Cortex of kidney (tissue), 1 donor: Measurements from ENCODE around the gene PRSS57.
"Not testable (repeated sequence)": the region's sequence is repeated elsewhere in the genome, so short reads cannot be mapped to it uniquely, and the experiment has no call there.

Source experiments
- DNase-seq: peaks from one replicate; lab custom pipeline; 2025; lab: John Stamatoyannopoulos, UW

Gene PRSS57

DNA sequence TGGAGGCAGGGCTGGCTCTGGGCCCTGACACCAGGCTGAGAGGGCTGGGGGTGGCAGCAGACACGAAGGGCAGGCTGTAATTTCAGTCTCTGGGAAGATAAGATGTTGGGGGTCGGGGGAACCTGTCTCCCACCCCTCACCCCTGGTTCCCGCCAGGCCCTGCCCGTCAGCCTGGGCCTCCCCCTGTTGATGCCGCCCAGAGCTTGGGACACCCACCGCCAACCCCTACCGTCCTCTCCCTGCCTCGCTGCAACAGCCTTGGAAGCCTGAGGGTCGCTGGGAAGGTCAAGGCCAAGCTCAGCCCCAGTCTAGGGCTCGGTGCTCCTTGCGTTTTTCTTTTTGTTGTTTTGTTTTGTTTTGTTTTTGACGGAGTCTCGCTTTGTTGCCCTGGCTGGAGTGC lies 28.0 kb upstream of the PRSS57 start:
- no peak for DNase-seq

DNA sequence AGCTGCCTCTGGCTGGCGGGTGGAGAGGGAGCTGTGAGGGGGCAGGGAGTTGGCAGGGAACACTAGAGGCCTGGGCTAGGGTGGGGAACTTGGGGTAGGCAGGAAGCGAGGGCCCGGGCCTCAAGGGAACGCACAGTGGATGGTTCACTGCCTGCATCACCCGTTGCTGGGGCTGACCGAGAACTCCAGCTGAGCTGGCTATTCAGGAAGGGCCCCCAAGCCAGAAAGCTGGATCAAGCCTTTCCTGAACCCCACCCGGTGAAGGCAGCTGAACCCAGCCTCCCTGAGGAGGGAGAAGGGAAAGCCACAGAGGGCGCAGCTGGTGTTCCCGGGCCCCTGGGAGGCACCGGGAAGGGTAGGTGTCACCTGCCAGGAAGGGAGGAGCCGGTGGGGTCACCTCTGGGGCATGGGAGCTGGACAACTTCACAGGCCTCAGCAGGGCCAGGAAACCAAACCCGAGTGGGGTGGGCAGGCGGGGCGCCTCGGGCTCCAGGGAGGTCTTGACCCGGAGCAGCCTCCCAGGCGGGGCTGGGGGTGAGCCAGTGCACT lies 27.4 kb upstream of the PRSS57 start:
- DNase-seq, result no peak

DNA sequence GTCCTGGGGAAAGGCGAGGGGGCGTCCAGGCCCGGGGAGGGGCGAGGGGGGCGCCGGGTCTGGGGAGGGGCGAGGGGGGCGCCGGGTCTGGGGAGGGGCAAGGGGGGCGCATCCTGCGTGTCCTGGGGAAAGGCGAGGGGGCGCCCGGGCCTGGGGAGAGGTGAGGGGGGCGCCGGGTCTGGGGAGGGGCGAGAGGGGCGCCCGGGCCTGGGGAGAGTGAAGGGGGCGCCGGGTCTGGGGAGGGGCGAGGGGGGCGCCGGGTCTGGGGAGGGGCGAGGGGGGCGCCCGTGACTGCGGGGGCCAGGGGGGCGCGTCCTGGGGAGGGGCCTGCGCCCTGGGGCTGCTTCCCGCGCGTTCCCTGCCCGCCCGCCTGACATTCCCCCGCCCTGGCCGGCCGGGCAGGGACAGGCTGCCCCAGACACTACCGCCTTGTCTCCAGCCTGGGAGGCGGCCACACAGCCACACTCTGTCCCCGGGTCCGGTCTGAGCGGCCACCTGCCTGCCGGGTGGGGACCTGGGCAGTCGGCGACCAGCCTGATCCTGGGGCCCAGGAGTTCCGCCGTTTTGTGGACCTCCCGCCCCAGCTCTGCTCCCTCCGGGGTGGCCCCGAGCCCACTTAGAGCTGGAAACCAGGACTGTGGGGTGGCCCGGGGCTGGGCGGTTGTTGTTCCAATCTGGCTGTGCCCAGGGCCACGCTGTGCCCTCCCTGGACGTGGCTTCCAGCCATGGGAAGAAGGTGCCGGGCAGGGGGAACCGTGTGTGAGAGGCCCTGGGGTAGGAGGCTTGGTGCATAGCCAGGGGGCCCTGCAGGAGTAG lies 25.3 kb upstream of the PRSS57 start:
- no peak for DNase-seq

DNA sequence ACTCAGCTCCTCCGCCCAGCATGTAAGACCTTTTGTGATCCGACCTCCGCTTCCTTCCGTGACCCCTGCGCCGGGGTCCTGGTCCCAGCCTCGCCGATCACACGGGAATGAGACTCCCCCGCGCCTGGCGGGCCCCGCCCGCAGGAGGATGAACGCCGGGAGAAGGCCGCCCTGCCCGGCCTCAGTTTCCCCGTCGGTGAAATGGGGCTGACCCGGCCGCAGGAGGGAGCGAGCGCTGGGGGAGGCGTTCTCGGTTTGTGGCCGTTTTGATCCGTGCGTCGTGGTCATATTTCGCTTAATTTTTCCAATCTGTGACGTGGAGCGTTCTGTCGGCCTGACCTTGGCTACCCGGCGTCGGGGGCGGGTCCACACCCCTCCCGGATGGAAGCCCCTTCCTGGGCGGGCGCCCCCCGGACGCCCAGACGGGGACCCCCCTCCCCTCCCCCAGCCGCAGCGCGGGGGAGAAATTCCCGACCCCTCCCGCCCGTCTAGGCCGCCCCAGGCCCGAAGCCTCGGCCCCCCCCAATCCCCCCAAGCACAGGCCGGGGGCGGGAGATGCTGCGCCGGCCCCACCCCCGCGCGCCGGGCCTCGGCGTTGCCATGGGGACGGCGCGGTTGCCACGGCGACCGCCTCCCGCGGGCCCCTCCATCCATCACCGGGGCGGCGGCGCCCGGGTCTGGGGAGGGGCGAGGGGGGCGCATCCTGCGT lies 24.5 kb upstream of the PRSS57 start:
- no peak for DNase-seq

DNA sequence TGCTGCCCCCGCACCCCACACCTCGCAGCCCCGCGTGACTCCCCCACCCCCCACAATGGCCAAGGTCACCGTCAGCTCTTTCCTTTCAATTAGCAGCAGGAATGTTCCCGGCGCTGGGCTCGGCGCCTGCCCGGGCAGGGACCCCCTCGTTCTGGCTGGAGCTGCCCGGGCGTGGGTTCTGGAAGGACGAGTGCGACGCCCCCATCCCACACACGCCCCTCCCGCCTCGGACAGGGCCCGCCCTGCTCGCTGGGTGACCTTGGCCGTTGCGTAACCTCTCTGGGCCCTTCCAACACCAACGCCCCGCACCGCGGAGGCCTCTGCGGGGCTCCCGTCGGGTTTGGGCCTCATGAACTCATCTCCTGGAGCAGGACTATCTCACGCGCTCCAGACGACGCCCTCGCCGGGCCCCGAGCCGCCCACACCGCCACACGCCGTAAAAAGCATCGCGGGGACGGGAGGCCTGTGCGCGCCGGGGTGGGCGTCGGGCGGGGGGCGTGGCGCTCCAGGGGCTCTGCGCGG lies 23.8 kb upstream of the PRSS57 start:
- no peak for DNase-seq

DNA sequence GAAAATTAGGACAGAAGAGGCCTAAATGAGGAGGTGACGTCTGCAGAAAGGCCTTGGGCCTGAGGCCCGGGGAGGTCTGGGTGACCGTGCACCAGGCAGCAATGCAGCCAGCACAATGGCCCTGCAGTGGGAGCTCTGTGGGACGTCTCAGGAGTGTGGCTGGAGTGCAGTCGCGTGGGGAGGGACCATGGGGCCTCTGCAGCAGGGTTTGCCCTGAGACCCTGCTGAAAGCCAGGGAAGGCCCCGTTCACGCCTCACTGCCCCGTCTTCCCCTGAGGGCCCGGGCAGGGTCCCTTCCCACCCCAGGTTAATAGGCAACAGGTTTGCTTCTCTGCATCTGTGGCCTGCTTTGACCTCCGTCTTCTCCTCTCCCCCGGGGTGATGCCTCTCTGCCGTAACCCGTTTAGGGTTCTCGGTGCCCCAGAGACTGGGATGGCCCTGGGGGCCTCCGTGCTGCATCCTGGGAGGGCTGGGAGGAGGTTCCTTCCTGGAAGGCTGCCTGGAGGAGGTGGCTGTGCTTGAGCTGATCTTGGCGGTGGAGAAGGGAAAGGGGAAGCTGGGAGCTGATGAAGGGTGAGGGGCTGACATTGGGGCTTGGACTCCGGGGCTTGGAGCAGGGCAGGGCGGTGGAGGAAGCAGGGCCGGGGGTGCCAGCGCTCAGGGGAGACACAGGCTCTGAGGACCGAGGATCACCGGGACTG lies 23.1 kb upstream of the PRSS57 start:
- no peak for DNase-seq

DNA sequence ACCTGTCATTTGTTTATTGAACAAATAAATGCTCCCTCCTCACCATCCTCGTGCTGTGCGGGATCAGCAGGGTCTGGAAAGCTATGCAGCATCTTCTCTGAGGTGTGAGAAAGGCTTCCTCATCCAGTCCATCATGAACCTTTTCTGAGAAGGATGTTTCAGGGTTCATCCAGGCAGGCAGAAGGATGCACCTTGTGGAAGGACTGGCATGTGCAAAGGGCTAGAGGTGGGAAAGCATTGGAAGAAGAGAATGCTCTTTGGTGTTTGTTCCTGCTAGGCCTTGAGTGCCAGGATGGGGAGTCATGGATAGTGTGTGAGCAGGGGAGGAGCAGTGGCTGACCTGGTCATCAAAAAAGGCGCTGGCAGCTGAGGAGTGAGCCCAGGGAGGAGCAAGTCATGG lies 20.1 kb upstream of the PRSS57 start:
- DNase-seq, result no peak

DNA sequence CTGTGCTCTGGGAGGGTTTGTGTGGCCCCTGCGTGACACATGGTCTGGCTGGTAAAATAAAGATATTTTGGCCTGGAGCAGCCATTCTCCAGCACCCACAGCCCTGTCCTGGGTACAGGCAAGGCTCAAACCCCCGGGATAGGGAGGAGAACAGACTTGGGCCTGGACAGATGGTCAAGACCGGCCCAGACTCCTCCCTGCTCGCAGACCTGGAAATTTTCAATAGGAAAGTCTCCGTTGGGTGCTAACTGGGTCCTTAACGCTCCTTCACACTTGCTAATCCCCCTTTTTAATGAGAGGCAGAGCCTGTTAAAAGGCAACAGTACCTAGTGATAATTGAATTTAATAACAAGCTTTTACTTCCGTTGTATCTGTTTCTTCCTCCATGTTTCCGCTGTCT lies 16.0 kb upstream of the PRSS57 start:
- DNase-seq, result no peak

DNA sequence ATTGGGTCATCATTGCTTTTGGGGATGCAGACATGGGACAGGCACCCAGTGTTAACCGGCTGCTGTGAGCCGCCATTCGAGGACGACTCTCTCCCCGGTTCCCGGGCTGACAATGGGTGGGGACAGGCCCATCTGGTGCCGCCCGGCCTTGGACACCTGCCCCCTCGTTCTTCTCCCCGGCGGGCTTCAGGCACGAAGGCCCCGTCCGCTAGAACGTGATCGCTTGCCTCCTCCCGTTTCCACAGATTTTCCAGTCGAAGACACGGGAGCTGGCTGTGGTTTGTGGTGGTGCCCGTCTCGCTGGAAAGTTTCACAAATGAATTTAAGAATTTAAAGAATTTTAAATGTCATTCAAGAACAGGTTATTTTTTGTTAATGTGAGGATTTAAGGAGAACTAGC lies 15.5 kb upstream of the PRSS57 start:
- DNase-seq, result no peak

DNA sequence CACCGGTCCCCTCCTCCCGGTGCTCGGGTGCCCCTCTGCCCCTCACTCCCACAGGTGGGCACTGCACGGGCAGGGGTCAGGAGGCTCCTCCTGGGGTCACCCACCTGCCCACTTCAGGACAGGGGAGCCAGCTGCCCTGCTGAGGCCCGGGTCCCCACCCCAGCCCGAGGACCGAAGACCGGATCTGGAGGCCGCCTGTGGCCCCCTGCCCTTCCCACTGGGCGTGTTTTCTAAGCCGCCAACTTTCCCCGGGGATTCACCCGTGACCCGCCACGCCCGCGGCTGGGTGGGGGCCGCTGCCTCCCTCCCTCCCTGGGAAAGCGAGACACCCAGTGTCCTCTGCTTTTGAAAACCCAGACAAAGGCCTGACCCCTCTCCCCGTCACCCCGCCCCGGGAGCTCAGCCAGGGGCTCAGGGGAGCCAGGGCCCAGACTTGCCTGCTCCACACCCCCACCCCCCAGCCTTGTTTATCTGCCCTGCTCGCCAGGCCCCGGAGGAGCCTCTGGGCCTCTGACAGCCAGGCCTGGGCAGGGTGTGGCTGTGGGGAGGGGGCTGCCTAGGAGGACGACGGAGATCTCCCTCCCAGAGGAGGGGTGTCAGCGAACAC lies 14.8 kb upstream of the PRSS57 start:
- no peak for DNase-seq

DNA sequence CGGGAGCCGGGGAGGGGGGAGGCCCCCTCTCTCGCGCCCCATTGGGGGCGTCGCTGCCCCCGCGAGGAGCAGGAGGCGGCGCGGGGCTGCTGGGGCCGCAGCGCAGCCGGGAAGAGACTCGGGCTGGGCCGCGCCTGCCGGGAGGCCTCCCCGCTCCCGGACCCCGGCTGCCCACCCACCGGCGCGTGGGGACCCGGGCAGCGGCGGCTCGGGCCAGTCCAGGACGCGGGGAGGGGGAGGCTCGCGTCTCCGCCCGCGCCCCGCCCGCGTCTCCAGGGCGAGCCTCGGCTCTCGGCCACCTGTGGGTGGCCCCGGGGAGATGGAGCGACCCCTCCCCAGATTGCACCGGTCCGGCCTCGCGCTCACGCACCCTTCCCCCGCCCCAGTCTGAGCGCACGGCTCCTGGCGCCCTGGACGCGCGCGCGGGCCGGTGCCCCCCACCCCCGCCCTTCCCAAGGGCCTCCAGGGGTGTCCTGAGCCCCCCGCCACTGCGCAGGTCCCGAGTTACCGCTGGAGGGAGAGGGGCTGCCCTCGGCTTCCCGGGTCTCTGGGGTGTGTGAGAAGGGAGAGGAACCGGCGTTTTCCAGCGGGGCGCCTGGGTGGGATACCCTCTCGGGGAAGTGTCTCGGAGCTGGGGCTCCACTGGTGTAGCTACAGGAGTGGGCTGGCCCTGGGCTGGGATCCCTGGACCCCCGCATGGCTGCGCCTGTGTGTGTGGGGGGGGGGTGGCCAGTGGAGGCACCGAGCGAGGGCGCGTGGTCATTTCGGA lies 14.1 kb upstream of the PRSS57 start:
- no peak for DNase-seq

DNA sequence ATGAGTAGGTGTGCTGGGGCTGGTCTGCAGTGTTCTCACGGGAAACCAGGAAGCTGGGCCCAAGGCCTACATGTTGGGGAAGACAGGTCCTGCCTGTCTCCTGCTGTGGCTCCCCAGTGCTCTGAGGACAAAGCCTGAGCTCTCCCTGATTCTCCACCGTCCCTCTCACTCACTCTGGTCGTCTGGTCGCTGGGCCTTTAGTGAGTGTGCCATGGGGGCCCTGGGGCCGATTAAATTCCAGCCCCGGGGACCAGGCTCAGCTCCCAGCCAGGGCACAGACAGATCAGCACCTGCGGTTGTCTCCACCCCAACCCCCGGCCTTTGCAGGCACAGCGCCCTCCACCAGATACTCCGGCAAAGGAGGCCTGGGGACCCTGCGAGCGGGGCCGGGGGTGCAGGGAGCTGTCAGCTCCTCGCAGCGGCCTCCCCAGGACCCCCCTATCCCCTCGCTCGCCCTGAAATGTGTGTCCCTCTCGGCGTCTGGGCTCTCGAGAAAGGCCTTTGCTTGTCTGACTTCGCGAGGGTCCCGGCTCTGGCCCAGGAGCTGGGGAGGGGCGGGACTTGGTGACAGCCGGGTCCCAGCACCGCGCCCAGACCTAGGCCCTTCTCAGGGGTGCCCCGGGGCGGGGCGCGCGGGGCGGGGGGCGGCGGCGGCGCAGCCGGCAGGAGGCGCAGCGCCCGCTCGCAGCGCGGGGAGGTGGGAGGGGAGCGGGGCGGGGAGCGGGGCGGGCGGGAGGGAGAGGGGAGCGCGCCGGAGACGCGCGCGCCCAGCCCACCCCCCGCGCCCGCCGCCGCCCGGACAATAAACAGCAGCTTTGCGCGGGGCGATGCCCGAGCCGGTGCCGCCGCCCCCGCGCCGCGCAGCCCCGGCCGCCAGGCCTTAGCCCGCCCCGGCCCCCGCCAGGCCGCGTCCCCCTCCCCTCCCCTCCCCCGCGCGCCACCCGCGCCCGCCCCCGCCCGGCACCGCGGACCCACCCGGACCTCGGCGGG lies 13.2 kb upstream of the PRSS57 start, which contains the start of gene PALM:
Gene PALM, plus strand, starts transcription at position 782 of the 990 bp plus-strand sequence. CDS start 212 bp downstream, outside the sequence.
- no peak for DNase-seq

DNA sequence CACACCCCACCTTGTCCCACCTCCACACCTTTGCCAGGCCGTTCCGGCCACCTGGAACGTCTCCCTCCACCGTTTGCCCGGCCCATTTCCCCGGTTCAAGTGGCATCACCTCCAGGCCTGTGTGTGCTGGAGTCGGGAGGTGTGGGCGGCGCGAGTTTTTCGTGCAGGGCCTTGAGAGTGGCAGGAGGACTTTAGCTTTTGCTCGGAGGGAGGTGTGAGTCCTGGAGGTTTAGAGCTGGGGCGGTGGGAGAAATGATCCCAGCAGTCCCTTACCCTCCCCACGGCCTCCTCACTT lies 9.1 kb upstream of the PRSS57 start:
- DNase-seq, result no peak

DNA sequence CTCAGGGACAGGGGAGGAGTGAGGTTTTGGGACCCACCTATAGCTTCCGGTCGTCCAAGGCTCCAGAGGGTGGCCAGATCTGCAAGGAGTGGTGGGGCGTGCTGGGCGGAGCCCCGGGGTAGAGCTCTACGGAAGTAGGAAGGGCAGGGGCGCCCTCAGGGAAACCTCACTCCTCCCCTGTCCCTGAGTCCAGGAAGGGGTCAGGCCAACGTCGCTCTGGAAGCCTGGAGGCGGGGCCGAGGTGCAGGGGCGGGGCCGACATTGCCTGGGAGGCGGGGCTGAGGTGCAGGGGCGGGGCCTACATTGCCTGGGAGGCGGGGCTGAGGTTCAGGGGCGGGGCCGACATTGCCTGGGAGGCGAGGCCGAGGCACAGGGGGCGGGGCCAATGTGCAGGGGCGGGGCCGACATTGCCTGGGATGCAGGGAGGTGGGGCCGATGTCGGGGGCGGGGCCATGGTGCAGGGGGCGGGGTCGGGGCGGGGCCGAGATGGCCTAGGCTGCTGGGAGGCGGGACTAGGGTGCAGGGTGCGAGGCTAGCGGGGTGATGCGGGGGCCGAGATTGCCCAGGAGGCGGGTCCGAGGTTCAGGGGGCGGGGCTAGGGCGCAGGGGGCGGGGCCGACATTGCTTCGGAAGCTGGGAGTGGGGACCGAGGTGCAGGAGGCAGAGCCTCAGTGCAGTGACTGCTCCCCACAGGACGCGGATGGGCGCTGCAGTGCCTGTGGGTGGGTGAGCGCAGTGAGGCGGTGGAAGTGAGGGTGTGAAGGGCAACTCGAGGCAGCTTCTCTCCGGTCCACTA lies 8.6 kb upstream of the PRSS57 start:
- DNase-seq, result no peak

DNA sequence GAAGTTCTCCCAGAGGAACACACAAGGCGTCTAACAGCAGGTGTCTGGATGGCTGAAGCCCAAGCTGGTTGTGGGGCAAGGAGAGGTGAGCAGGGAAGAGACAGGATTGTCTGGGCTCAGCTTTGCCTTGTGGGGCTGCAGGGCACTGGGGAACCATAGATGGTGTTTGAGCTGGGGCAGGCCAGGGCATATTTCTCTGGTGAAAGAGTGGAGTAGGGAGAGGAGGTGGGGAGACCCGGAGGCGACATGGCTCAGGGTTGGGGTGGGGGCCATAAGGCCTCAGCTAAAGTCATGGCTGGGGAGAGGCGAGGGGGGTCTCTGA lies 8.0 kb upstream of the PRSS57 start:
- DNase-seq, result no peak

DNA sequence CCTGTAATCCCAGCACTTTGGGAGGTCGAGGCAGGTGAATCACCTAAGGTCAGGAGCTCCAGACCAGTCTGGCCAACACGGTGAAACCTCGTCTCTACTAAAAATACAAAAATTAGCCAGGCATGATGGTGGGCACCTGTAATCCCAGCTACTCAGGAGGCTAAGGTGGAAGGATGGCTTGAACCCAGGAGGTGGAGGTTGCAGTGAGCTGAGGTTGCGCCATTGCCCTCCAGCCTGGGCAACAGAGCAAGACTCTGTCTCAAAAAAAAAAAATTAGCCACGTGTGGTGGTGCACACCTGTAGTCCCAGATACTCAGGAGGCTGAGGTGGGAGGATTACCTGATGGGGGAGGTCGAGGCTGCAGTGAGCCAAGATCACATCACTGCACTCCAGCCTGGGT lies 7.6 kb upstream of the PRSS57 start:
- not testable (repeated sequence) for DNase-seq

DNA sequence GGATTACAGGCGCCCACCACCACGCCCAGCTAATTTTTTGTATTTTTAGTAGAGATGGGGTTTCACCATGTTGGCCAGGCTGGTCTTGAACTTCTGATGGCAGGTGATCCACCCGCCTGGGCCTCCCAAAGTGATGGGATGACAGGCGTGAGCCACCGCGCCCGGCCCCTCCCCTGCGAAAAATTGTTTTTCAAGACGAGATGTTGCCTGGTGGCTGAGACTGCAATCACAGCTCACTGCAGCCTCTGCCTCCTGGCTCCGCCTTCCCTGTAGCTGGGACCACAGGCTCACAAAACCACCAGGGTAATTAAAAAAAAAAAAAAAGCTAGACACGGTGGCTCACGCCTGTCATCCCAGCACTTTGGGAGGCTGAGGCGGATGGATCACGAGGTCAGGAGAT lies 4.6 kb upstream of the PRSS57 start:
- DNase-seq, result not testable (repeated sequence)

DNA sequence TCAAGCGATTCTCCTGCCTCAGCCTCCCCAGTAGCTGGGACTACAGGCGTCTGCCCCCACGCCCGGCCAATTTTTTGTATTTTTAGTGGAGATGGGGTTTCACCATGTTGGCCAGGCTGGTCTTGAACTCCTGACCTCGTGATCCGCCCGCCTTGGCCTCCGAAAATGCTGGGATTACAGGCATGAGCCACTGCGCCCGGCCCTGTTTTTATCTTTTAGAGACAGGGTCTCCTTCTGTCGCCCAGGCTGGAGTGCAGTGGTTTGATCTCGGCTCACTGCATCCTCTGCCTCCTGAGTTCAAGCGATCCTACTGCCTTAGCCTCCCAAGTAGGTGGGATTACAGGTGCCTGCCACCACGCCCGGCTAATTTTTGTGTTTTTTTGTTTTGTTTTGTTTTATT lies 3.3 kb upstream of the PRSS57 start:
- DNase-seq, result not testable (repeated sequence)
